Thyroid gland (tissue), 4 donors: ENCODE data around the gene STAG1. TPM values are rescaled to one million over a fixed set of nuclear protein-coding genes. Genes with fewer than 3 reads are reported as not detected.

Experiments
- DNase-seq, 2 donors: peaks; one replicate each; pipeline ENCODE4 v3.0.0-alpha.2; 2019
- H3K27ac ChIP-seq, 3 donors: fragments of 200-600 bp; sonication (generic); 1 replicate in 2 of 3; 2 replicates in 1 of 3; pipeline ENCODE4 v1.5.1; 2016 to 2019; ENCODE audit warnings: mild to moderate bottlenecking in 1 of 3, moderate library complexity in 1 of 3
- H3K27me3 ChIP-seq: fragments of 200-600 bp; sonication (generic); one replicate; pipeline ENCODE4 v1.5.1; 2019
- H3K36me3 ChIP-seq, 2 donors: fragments of 200-600 bp; sonication (generic); one replicate each; pipeline ENCODE4 v1.5.1; 2016 to 2019
- H3K4me1 ChIP-seq, 2 donors: fragments of 200-600 bp; sonication (generic); one replicate each; pipeline ENCODE4 v1.5.1; 2017 to 2019
- H3K4me3 ChIP-seq, 3 donors: fragments of 200-600 bp; sonication (generic); replicated peaks in 1 of 3; 1 replicate in 2 of 3; 2 replicates in 1 of 3; pipeline ENCODE4 v1.5.1; 2016; ENCODE audit warnings: mild to moderate bottlenecking in 1 of 3
- H3K9me3 ChIP-seq: fragments of 200-600 bp; sonication (generic); one replicate; pipeline ENCODE4 v1.5.1; 2017
- CTCF ChIP-seq, 6 experiments: fragments of 200-600 bp in 3 of 6; fragments of 450-650 bp in 3 of 6; sonication (generic) in 3 of 6; IDR thresholded peaks; one replicate each; pipeline ENCODE4 v1.5.1; 2016 to 2019; ENCODE audit warnings: antibody characterized with exemption in 6 of 6, mild to moderate bottlenecking in 2 of 6, inconsistent platforms in 1 of 6, moderate library complexity in 1 of 6
- POLR2A ChIP-seq, 2 donors: fragments of 450-650 bp; IDR thresholded peaks; one replicate each; pipeline ENCODE4 v1.6.1; 2017; ENCODE audit warnings: antibody characterized with exemption in 2 of 2, mild to moderate bottlenecking in 2 of 2, moderate library complexity in 1 of 2
- WGBS, 2 donors: methylation state at CpG; one replicate each; pipeline ENCODE4 v1.1.5; 2017; 5-methylcytosine and 5-hydroxymethylcytosine counted together
- intact Hi-C: fragments of 100-400 bp; cut with DNase I; formaldehyde crosslinking; loops from one replicate; pipeline ENCODE4 v1.15.1; 2023
- total RNA-seq, 4 donors: library from RNA; depleted of rRNA; stranded (reverse); fragments of >200 nt; gene quantifications; one replicate each; pipeline ENCODE4 v1.2.3, GENCODE V29; 2016

STAG1 gene
- total RNA-seq, 4 donors from 2014 or later: 50.5 to 68.8 (median 54.4) TPM

GRCh38 chr3:136735103-136735502 is 17.1 kb downstream of the STAG1 start:
- Histone ChIP-seq H3K9me3 (no peaks in the 10 kb centered on the region), H3K36me3 (no peaks in the 10 kb centered on the region), H3K4me3 (no peak overlapping the region), H3K4me1 (peaks cover 17 to 20% of the 10 kb centered on the region in 2 donors), H3K27me3 (no peaks in the 10 kb centered on the region), H3K27ac (no peak overlapping the region)
- TF ChIP-seq CTCF (IDR thresholded peaks at IDR 0.05) (no peak), POLR2A (IDR thresholded peaks at IDR 0.05) (no peak)
- no peak for DNase-seq
- intact Hi-C loops: no loop called here
- 95 to 97% methylated on average over 3 of the region's 3 CpGs for WGBS, 2 donors

GRCh38 chr3:136734382-136735070 is 17.7 kb downstream of the STAG1 start:
- TF ChIP-seq CTCF (IDR thresholded peaks at IDR 0.05): no peak

GRCh38 chr3:136733317-136733833 is 18.8 kb downstream of the STAG1 start:
- WGBS, 2 donors: 94 to 99% methylated on average over 5 of the region's 5 CpGs
- Histone ChIP-seq H3K27ac (no peak overlapping the region), H3K36me3 (no peaks in the 10 kb centered on the region), H3K4me1 (peaks cover 21 to 25% of the 10 kb centered on the region in 2 donors), H3K4me3 (no peak overlapping the region), H3K27me3 (no peaks in the 10 kb centered on the region), H3K9me3 (no peaks in the 10 kb centered on the region)
- no peak for DNase-seq
- intact Hi-C loops: no loop called here
- TF ChIP-seq POLR2A (IDR thresholded peaks at IDR 0.05): no peak
- no peak for TF ChIP-seq CTCF (IDR thresholded peaks at IDR 0.05)

More at GRCh38 chr3:136734382-136735070, 17.7 kb downstream of the STAG1 start:
- no peaks in the 10 kb centered on the region for H3K36me3 ChIP-seq
- no peak overlapping the region for H3K4me3 ChIP-seq
- no peaks in the 10 kb centered on the region for H3K9me3 ChIP-seq
- DNase-seq: no peak
- intact Hi-C loops: no loop called here
- no peak overlapping the region for H3K27ac ChIP-seq
- no peaks in the 10 kb centered on the region for H3K27me3 ChIP-seq
- 79 to 84% methylated on average over 3 of the region's 3 CpGs for WGBS, 2 donors
- peaks cover 17 to 20% of the 10 kb centered on the region in 2 donors for H3K4me1 ChIP-seq

GRCh38 chr3:136731274-136731884 is 20.8 kb downstream of the STAG1 start:
- H3K9me3 ChIP-seq: no peaks in the 10 kb centered on the region
- H3K36me3 ChIP-seq: no peaks in the 10 kb centered on the region
- no peak for TF ChIP-seq CTCF (IDR thresholded peaks at IDR 0.05)
- no peak for TF ChIP-seq POLR2A (IDR thresholded peaks at IDR 0.05)
- intact Hi-C loops: no loop called here
- no peak overlapping the region for H3K27ac ChIP-seq
- peaks cover 33% of the 10 kb centered on the region in 2 donors for H3K4me1 ChIP-seq
- no peak for DNase-seq
- H3K27me3 ChIP-seq: no peaks in the 10 kb centered on the region
- 77 to 79% methylated on average over 4 of the region's 4 CpGs for WGBS, 2 donors
- no peak overlapping the region for H3K4me3 ChIP-seq

- H3K4me3 ChIP-seq: no peak overlapping the region
- DNase-seq: no peak
- H3K9me3 ChIP-seq: no peaks in the 10 kb centered on the region
- H3K27me3 ChIP-seq: no peaks in the 10 kb centered on the region
- intact Hi-C loops: no loop called here
- peaks cover 39 to 40% of the 10 kb centered on the region in 2 donors for H3K4me1 ChIP-seq
- TF ChIP-seq POLR2A (IDR thresholded peaks at IDR 0.05) (no peak), CTCF (IDR thresholded peaks at IDR 0.05) (no peak)
- no peak overlapping the region for H3K27ac ChIP-seq
- no peaks in the 10 kb centered on the region for H3K36me3 ChIP-seq
These were observed 21.4 kb downstream of the STAG1 start for GRCh38 chr3:136730595-136731273.
